ENCODE results near the gene BAIAP3. TPM values are rescaled to one million over a fixed set of nuclear protein-coding genes. Genes with fewer than 3 reads are reported as not detected.

The BAIAP3 gene
- total and polyA plus RNA-seq, 2 of the 8 experiments (the other 6 are each of a cell fraction or from before 2014, with no cell fraction given), result 2.9 to 6.8 TPM

- TF ChIP-seq EP300 (IDR thresholded peaks at IDR 0.05; ENCODE audit: borderline replicate concordance in 1 of 2, low read depth in 2 of 2, low read length in 2 of 2), result peak in 1 of 2 experiments; percentile 69; a peak in 1 of 3 replicates
- 0 out of 2 replicates have a peak, but pooled peaks have one; percentile 30 for TF ChIP-seq PHF8 (conservative IDR thresholded peaks at IDR 0.05; ENCODE audit: low read depth, low read length)
- no peak for TF ChIP-seq ATF2 (IDR thresholded peaks at IDR 0.05; ENCODE audit: low read length)
Observed at GRCh38 chr16:1331712-1332617, 1.5 kb upstream of the BAIAP3 start (continued).
